ENCODE measurements around the gene LARP4. TPM values are rescaled to one million over a fixed set of nuclear protein-coding genes. Genes with fewer than 3 reads are reported as not detected.

LARP4 gene
- total and polyA plus RNA-seq, 2 experiments from 2014 or later = 59.1 to 88.8 TPM

- TF ChIP-seq EZH2phosphoT487 (IDR thresholded peaks at IDR 0.05; ENCODE audit: unreplicated experiment) (no peak), ZNF331 (CRISPR knock-in tag; IDR thresholded peaks at IDR 0.05; ENCODE audit: low read depth) (no peak), POLR2AphosphoS5 (IDR thresholded peaks at IDR 0.05; ENCODE audit: low read depth) (no peak)
- Histone ChIP-seq H3K36me3 (ENCODE audit: insufficient read depth) (no peaks in the 10 kb centered on the region), H3K27ac (ENCODE audit: low read depth) (peak overlapping the region; percentile 68), H3K27me3 (ENCODE audit: insufficient read depth) (no peaks in the 10 kb centered on the region), H3K4me1 (ENCODE audit: insufficient read depth) (peaks cover 11% of the 10 kb centered on the region), H3K9me2 (ENCODE audit: insufficient read depth) (no peaks in the 10 kb centered on the region), H3K4me2 (peak overlapping the region; percentile 70), H3K79me2 (replicated peaks; ENCODE audit: insufficient read depth) (peaks cover 42% of the 10 kb centered on the region), H3K4me3 (peak overlapping the region; percentile 88), H3F3A (replicated peaks; ENCODE audit: low read depth) (no peaks in the 10 kb centered on the region), H4K20me1 (replicated peaks; ENCODE audit: insufficient read depth) (peaks cover 19% of the 10 kb centered on the region), H2AFZ (peak overlapping the region; percentile 30; the same call in 1 of the 2 replicates)
- Mint-ChIP-seq H3K27ac (peak overlapping the region; percentile 97), H3K27me3 (ENCODE audit: insufficient read depth, low read depth, poor library complexity) (peaks cover 9% of the 10 kb centered on the region), H3K4me3 (peak overlapping the region; percentile 96), H3K36me3 (ENCODE audit: low read depth) (peaks cover 3% of the 10 kb centered on the region; the same call in 2 of the 3 replicates), H3K4me1 (peaks cover 11% of the 10 kb centered on the region), H3K9me3 (no peaks in the 10 kb centered on the region; the same call in 2 of the 3 replicates)
- ATAC-seq (no peak), DNase-seq (ENCODE audit: low spot score) (no peak)
Observed at GRCh38 chr12:50400104-50400637, 514 bp upstream of the LARP4 start.

- Mint-ChIP-seq H3K4me1 (peaks cover 11% of the 10 kb centered on the region), H3K4me3 (peak overlapping the region; percentile 96), H3K27me3 (ENCODE audit: insufficient read depth, low read depth, poor library complexity) (peaks cover 9% of the 10 kb centered on the region), H3K9me3 (no peaks in the 10 kb centered on the region; the same call in 2 of the 3 replicates), H3K36me3 (ENCODE audit: low read depth) (peaks cover 3% of the 10 kb centered on the region; the same call in 2 of the 3 replicates), H3K27ac (peak overlapping the region; percentile 97)
- peaks cover 56% of the 10 kb centered on the region for H3K79me2 ChIP-seq (replicated peaks; ENCODE audit: insufficient read depth)
- no peaks in the 10 kb centered on the region for H3K9me2 ChIP-seq (ENCODE audit: insufficient read depth)
- peak overlapping the region; percentile 91 for H3K27ac ChIP-seq (ENCODE audit: low read depth)
- DNase-seq (ENCODE audit: low spot score) (peak; percentile 57), ATAC-seq (peak; percentile 10)
- H4K20me1 ChIP-seq (replicated peaks; ENCODE audit: insufficient read depth) = peaks cover 29% of the 10 kb centered on the region
- H3K27me3 ChIP-seq (ENCODE audit: insufficient read depth) = no peaks in the 10 kb centered on the region
- H2AFZ ChIP-seq = peak overlapping the region; percentile 2; the same call in 1 of the 2 replicates
- H3K4me2 ChIP-seq = peak overlapping the region; percentile 80
- peak overlapping the region; percentile 88 for H3K4me3 ChIP-seq
- H3F3A ChIP-seq (replicated peaks; ENCODE audit: low read depth) = no peaks in the 10 kb centered on the region
- H3K4me1 ChIP-seq (ENCODE audit: insufficient read depth) = peaks cover 11% of the 10 kb centered on the region
- no peaks in the 10 kb centered on the region for H3K36me3 ChIP-seq (ENCODE audit: insufficient read depth)
- TF ChIP-seq NANOG (IDR thresholded peaks at IDR 0.05; ENCODE audit: borderline replicate concordance) = no peak
- TF ChIP-seq EZH2phosphoT487 (IDR thresholded peaks at IDR 0.05; ENCODE audit: unreplicated experiment) = no peak
- no peak for TF ChIP-seq EZH2 (IDR thresholded peaks at IDR 0.05; ENCODE audit: low read depth, unreplicated experiment)
- no peak for TF ChIP-seq ZNF331 (CRISPR knock-in tag; IDR thresholded peaks at IDR 0.05; ENCODE audit: low read depth)
- no peak for TF ChIP-seq ZNF114 (CRISPR knock-in tag; IDR thresholded peaks at IDR 0.05)
- no peak for TF ChIP-seq REST (IDR thresholded peaks at IDR 0.05; ENCODE audit: unreplicated experiment)
- TF ChIP-seq STAT1 (IDR thresholded peaks at IDR 0.05; ENCODE audit: unreplicated experiment) = no peak
- no peak for TF ChIP-seq POLR2AphosphoS5 (IDR thresholded peaks at IDR 0.05; ENCODE audit: low read depth)
- no peak for TF ChIP-seq JUNB (IDR thresholded peaks at IDR 0.05; ENCODE audit: unreplicated experiment)
- TF ChIP-seq ZNF462 (CRISPR knock-in tag; IDR thresholded peaks at IDR 0.05) = no peak
Observed at GRCh38 chr12:50401500-50402081, 906 bp downstream of the LARP4 start.
